Lung (tissue), 12 donors: Measurements from ENCODE around the gene KANK2. TPM values are rescaled to one million over a fixed set of nuclear protein-coding genes. Genes with fewer than 3 reads are reported as not detected.
A peak's percentile ranks its signal among the peaks of the same experiment; 100 is the strongest.

Experiments used
- ATAC-seq: fragments of 200-7000 bp; cut with Tn5 transposase; one replicate; pipeline ENCODE4 v1.9.1; 2020; ENCODE audit warnings: moderate number of reproducible peaks; ENCODE audit not compliant: insufficient read depth, low FRiP score
- DNase-seq, 3 donors: peaks; one replicate each; pipeline ENCODE4 v3.0.0-alpha.2; 2013 to 2017
- H3K27ac ChIP-seq, 2 donors: one replicate each; pipeline ENCODE4 v1.5.1; 2013; ENCODE audit warnings: mild to moderate bottlenecking in 2 of 2, moderate library complexity in 2 of 2, control low read depth in 1 of 2, inconsistent platforms in 1 of 2, low read depth in 1 of 2, low read length in 1 of 2
- H3K27me3 ChIP-seq, 3 donors: one replicate each; pipeline ENCODE4 v1.5.1; 2013; ENCODE audit warnings: low read length in 2 of 3; ENCODE audit not compliant: control insufficient read depth in 3 of 3, insufficient read depth in 3 of 3
- H3K36me3 ChIP-seq, 4 donors: one replicate each; pipeline ENCODE4 v1.5.1; 2013; ENCODE audit warnings: low read length in 4 of 4, mild to moderate bottlenecking in 1 of 4, moderate library complexity in 1 of 4; ENCODE audit not compliant: control insufficient read depth in 4 of 4, insufficient read depth in 4 of 4
- H3K4me1 ChIP-seq, 5 donors: one replicate each; pipeline ENCODE4 v1.5.1; 2013; ENCODE audit warnings: low read length in 5 of 5, mild to moderate bottlenecking in 2 of 5, moderate library complexity in 1 of 5; ENCODE audit not compliant: control insufficient read depth in 5 of 5, insufficient read depth in 5 of 5
- H3K4me3 ChIP-seq: one replicate; pipeline ENCODE4 v1.5.1; 2013; ENCODE audit warnings: mild to moderate bottlenecking, control low read depth, moderate library complexity
- H3K9ac ChIP-seq, 2 donors: one replicate each; pipeline ENCODE4 v1.5.1; 2013; ENCODE audit warnings: low read length in 2 of 2, control low read depth in 1 of 2; ENCODE audit not compliant: insufficient read depth in 1 of 2
- H3K9me3 ChIP-seq, 4 donors: one replicate each; pipeline ENCODE4 v1.5.1; 2013; ENCODE audit warnings: low read length in 3 of 4, mild to moderate bottlenecking in 1 of 4, moderate library complexity in 1 of 4; ENCODE audit not compliant: control insufficient read depth in 4 of 4, insufficient read depth in 3 of 4
- WGBS, 2 donors: extraction: QIAGEN DNeasy Blood & Tissue Kit; methylation state at CpG; one replicate each; pipeline ENCODE4 v1.1.7; 2013; 5-methylcytosine and 5-hydroxymethylcytosine counted together
- polyA plus RNA-seq, 2 donors: library from polyadenylated mRNA; stranded (reverse); fragments of 200-250 nt; gene quantifications; one replicate each; pipeline ENCODE4 v1.2.1, GENCODE V29; 2013
- total RNA-seq, 2 donors: library from RNA; depleted of rRNA in 1 of 2; stranded (reverse); fragments of >200 nt in 1 of 2; gene quantifications; one replicate each; pipeline ENCODE4 v1.2.1, GENCODE V29; 2014 to 2021
- TF ChIP-seq, protein P1 (sequence below): IDR thresholded peaks from 2 replicates; pipeline ENCODE4 v1.5.1; 2012; ENCODE audit warnings: mild to moderate bottlenecking; ENCODE audit errors: control extremely low read depth, extremely low read depth
- donor health status: control.
- donor health status: control.
- donor health status: Bipolar disorder and iron deficiency.
- donor health status: healthy.
- donor health status: DM: yes; HTN: yes; CAD: no.

KANK2 gene
- total and polyA plus RNA-seq, 4 donors, result 90.1 to 164 (median 113) TPM

GRCh38 chr19:11168568-11168967, 28.8 kb downstream of the KANK2 start:
- TF ChIP-seq, protein P1, sequence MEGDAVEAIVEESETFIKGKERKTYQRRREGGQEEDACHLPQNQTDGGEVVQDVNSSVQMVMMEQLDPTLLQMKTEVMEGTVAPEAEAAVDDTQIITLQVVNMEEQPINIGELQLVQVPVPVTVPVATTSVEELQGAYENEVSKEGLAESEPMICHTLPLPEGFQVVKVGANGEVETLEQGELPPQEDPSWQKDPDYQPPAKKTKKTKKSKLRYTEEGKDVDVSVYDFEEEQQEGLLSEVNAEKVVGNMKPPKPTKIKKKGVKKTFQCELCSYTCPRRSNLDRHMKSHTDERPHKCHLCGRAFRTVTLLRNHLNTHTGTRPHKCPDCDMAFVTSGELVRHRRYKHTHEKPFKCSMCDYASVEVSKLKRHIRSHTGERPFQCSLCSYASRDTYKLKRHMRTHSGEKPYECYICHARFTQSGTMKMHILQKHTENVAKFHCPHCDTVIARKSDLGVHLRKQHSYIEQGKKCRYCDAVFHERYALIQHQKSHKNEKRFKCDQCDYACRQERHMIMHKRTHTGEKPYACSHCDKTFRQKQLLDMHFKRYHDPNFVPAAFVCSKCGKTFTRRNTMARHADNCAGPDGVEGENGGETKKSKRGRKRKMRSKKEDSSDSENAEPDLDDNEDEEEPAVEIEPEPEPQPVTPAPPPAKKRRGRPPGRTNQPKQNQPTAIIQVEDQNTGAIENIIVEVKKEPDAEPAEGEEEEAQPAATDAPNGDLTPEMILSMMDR, result no peak
- H3K9ac ChIP-seq, result no peak overlapping the region
- H3K9me3 ChIP-seq, result no peaks in the 10 kb centered on the region
- H3K36me3 ChIP-seq, result peaks cover 9 to 66% (median 51%) of the 10 kb centered on the region in 4 donors
- DNase-seq (no peak), ATAC-seq (no peak)
- WGBS, 2 donors, result 90 to 97% methylated on average over 7 of the region's 7 CpGs
- peak overlapping the region in 1 of 2 donors; percentile 22 for H3K27ac ChIP-seq
- H3K4me3 ChIP-seq, result no peak overlapping the region
- H3K4me1 ChIP-seq, result peaks cover 4 to 28% (median 8%) of the 10 kb centered on the region in 5 donors
- H3K27me3 ChIP-seq, result no peaks in the 10 kb centered on the region

DNA sequence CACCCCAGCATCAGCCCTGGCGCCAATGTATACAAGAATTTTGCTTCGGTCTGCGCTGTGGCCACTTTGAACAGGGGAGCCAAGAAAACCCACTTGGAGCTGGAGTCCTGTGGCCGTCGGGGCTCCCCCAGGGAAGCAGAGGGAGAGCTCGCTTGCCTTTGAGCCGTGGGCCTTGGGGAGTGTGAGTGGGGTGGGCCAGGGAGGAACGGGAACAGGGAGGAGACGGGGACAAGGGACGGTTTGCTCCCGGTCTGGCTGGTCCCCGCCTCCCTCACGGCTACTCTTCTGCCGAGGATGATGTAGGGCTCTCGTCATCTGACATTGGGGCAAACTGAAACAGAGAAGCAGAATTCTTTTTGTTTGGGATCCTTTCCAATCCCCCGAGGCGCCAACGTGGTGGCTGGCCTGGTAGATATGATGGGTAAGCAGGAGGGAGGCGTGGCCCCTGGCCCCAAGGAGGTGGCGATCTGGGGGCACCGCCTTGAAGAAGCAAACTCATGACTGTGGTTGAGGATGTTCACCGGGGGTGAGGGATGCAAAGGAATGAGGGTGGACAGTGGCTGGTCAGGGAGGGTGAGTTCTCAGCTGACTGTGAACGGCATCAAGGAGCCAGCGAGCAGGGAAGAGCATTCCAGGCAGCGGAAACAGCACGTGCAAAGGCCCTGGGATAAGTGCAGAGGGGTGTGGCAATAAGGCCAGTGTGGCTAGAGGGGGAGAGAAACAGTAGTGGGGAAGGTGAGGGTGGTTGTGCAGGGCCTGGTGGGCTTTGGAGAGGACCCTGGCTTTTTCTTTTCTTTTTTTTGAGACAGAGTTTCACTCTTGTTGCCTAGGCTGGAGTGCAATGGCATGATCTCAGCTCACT, 30.8 kb downstream of the KANK2 start:
- H3K4me3 ChIP-seq, result no peak overlapping the region

DNA sequence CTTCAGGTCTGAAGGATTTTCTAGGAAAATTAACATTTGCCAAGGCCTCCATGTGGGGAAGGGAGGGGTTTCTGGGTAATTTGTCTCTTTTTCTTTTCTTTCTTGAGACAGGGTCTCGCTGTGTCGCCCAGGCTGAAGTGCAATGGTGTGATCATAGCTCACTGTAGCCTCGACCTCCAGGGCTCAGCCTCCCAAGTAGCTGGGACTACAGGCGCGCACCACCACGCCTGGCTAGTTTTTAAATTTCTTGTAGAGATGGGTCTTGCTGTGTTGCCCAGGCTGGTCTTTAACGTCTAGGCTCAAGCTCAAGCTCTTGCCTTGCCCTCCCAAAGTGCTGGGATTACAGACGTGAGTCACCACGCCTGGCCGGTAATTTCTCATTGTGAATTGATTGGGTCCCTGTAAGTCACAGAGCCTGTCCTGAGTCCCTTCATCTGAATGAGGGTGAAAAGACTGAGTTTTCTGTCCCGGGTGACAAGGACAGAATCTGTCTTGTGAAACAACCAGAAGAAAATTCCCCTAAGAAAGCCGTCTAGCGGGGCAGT, 31.8 kb downstream of the KANK2 start:
- peaks cover 9 to 52% (median 39%) of the 10 kb centered on the region in 4 donors for H3K36me3 ChIP-seq
- 79 to 88% methylated on average over 13 of the region's 13 CpGs for WGBS, 2 donors
- no peak overlapping the region for H3K4me3 ChIP-seq
- ATAC-seq (no peak), DNase-seq (no peak)
- H3K27ac ChIP-seq, result peak overlapping the region; percentile 26 to 72
- H3K9me3 ChIP-seq, result no peaks in the 10 kb centered on the region
- TF ChIP-seq, protein P1, result no peak
- H3K4me1 ChIP-seq, result peaks cover 4 to 28% (median 8%) of the 10 kb centered on the region in 5 donors
- no peaks in the 10 kb centered on the region for H3K27me3 ChIP-seq
- H3K9ac ChIP-seq, result peak overlapping the region in 1 of 2 donors; percentile 55

More for the DNA sequence above, 30.8 kb downstream of the KANK2 start:
- peak in 2 of 3 donors; percentile 42 to 54 for DNase-seq
- no peak for ATAC-seq
- Histone ChIP-seq H3K27me3 (no peaks in the 10 kb centered on the region), H3K27ac (peak overlapping the region; percentile 35 to 54), H3K9me3 (no peaks in the 10 kb centered on the region), H3K9ac (peak overlapping the region in 1 of 2 donors; percentile 55), H3K4me1 (peaks cover 4 to 28% (median 8%) of the 10 kb centered on the region in 5 donors), H3K36me3 (peaks cover 9 to 54% (median 40%) of the 10 kb centered on the region in 4 donors)
- WGBS, 2 donors, result 83 to 84% methylated on average over 26 of the region's 26 CpGs
- TF ChIP-seq, protein P1, result no peak
